ENCODE results near the gene DTHD1. TPM values are rescaled to one million over a fixed set of nuclear protein-coding genes. Genes with fewer than 3 reads are reported as not detected.

The DTHD1 gene
- total and polyA plus RNA-seq, 2 of the 8 experiments (the other 6 are each of a cell fraction or from before 2014, with no cell fraction given): not detected

DNA sequence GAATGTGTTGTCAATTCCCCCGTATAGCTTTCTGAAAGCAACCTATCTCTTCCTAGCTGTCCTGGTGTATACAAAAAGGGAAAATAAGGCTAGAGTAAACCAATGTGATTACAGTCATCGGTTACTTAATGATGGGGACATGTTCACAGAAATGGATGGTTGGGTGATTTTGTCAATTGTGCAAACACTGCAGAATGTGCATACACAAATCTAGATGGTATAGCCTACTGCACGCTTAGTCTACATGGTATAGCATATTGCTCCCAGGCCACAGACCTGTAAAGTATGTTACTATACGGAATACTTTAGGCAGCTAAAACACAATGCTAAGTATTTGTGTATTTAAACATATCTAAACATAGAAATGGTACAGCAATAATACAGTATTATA, 5.1 kb downstream of the DTHD1 start (continued):
- no peak for TF ChIP-seq CHD7 (IDR thresholded peaks at IDR 0.05; ENCODE audit: insufficient replicate concordance, low read length)
- TF ChIP-seq POLR2A (IDR thresholded peaks at IDR 0.05; ENCODE audit: control extremely low read depth in 1 of 2, low read depth in 2 of 2, low read length in 2 of 2): no peak
- TF ChIP-seq KDM4A (IDR thresholded peaks at IDR 0.05; ENCODE audit: low read depth, low read length, severe bottlenecking): no peak
- TF ChIP-seq, protein P1, sequence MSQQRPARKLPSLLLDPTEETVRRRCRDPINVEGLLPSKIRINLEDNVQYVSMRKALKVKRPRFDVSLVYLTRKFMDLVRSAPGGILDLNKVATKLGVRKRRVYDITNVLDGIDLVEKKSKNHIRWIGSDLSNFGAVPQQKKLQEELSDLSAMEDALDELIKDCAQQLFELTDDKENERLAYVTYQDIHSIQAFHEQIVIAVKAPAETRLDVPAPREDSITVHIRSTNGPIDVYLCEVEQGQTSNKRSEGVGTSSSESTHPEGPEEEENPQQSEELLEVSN (IDR thresholded peaks at IDR 0.05): no peak
- no peak for TF ChIP-seq SP1 (IDR thresholded peaks at IDR 0.05; ENCODE audit: low read depth, low read length)
